NCI-H2227 (cell line): ENCODE results near the gene TBC1D23.
"Not testable (repeated sequence)": the region's sequence is repeated elsewhere in the genome, so short reads cannot be mapped to it uniquely, and the experiment has no call there.

Source experiments
- DNase-seq: peaks from one replicate; lab custom pipeline; 2025; ENCODE audit not compliant: unreplicated experiment; lab: John Stamatoyannopoulos, UW

The TBC1D23 gene

GRCh38 chr3:100295089-100295488 lies 34.3 kb downstream of the TBC1D23 start:
- DNase-seq: no peak

- no peak for DNase-seq
Observed at GRCh38 chr3:100297784-100298183, 37.0 kb downstream of the TBC1D23 start.

GRCh38 chr3:100299016-100299415 lies 38.2 kb downstream of the TBC1D23 start:
- no peak for DNase-seq

- DNase-seq: no peak
Observed at GRCh38 chr3:100306695-100307094, 45.9 kb downstream of the TBC1D23 start.

GRCh38 chr3:100310355-100310965 lies 49.7 kb downstream of the TBC1D23 start:
- no peak for DNase-seq

- DNase-seq: no peak
Observed at GRCh38 chr3:100311011-100311410, 50.2 kb downstream of the TBC1D23 start.

- peak; percentile 37 for DNase-seq
Observed at GRCh38 chr3:100316641-100317069, 55.9 kb downstream of the TBC1D23 start.

- no peak for DNase-seq
Observed at GRCh38 chr3:100317912-100318311, 57.1 kb downstream of the TBC1D23 start.

- no peak for DNase-seq
Observed at GRCh38 chr3:100319951-100320350, 59.2 kb downstream of the TBC1D23 start.

- DNase-seq: no peak
Observed at GRCh38 chr3:100324044-100324443, 63.3 kb downstream of the TBC1D23 start.

GRCh38 chr3:100325827-100326226 lies 65.0 kb downstream of the TBC1D23 start:
- DNase-seq: no peak

GRCh38 chr3:100327377-100327776 lies 66.6 kb downstream of the TBC1D23 start:
- DNase-seq: not testable (repeated sequence)

GRCh38 chr3:100329800-100330489 lies 69.2 kb downstream of the TBC1D23 start:
- no peak for DNase-seq

- DNase-seq: no peak
Observed at GRCh38 chr3:100330651-100331050, 69.9 kb downstream of the TBC1D23 start.

- DNase-seq: no peak
Observed at GRCh38 chr3:100331660-100332059, 70.9 kb downstream of the TBC1D23 start.

- DNase-seq: no peak
Observed at GRCh38 chr3:100333051-100333450, 72.3 kb downstream of the TBC1D23 start.

- DNase-seq: no peak
Observed at GRCh38 chr3:100333970-100334487, 73.2 kb downstream of the TBC1D23 start.

- peak; percentile 88 for DNase-seq
Observed at GRCh38 chr3:100334488-100335351, 73.9 kb downstream of the TBC1D23 start, which contains the start of gene NIT2. Gene NIT2 (plus strand): TSS chr3:100334757. CDS start chr3:100334792, 35 bp downstream.

- peak; percentile 58 for DNase-seq
Observed at GRCh38 chr3:100335434-100335833, 74.6 kb downstream of the TBC1D23 start.

GRCh38 chr3:100336229-100336628 lies 75.4 kb downstream of the TBC1D23 start:
- DNase-seq: not testable (repeated sequence)

- no peak for DNase-seq
Observed at GRCh38 chr3:100338911-100339310, 78.1 kb downstream of the TBC1D23 start.
